IMR-90 (cell line): Measurements from ENCODE around the gene PPP2R2D.

Experiments used
- RAD21 ChIP-seq: IDR thresholded peaks from 2 replicates; pipeline ENCODE4 v1.6.1; 2012; ENCODE audit warnings: low read length, improper control_type of control experiment
- RFX5 ChIP-seq: IDR thresholded peaks from 2 replicates; pipeline ENCODE4 v1.8.0; 2012; ENCODE audit warnings: low read depth, mild to moderate bottlenecking, low read length, moderate library complexity
- TF ChIP-seq, protein P1 (sequence below): conservative IDR thresholded peaks from 2 replicates; pipeline ENCODE4 v1.5.1; 2012; ENCODE audit warnings: mild to moderate bottlenecking, low read depth, low read length, improper control_type of control experiment

DNA sequence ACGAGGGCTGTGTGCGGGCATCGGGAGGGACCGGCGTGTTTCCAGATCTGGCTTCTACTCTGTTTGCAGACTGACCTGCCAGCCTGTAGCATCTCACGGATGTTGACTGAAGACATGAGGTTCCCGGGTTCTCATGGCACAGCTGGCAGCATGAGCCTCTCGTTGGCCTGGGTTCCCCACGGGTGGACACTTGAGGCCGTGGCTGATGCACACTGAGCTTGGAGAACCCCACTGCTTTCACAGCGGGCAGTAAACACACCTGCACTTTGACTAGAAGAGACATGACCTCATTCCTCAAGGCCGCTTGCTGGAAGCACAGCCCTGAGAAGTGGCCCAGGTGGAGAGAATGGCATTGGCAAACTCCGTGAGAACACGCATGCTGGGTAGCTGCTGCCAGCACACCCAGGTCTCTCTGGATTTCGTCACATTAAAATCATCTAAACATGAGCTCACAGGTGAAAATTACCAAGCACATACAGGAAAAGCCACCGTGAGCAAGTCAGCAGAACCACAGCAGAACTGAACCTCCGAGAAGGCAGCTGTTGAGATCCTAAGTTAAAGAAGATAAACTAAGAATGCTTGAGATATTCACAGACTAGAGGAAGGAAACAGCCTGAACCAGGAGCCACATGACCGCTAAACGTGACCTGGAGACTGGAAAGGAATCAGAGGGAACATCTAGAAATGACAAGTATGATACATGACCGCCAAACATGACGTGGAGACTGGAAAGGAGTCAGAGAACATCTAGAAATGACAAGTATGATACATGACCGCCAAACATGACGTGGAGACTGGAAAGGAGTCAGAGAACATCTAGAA lies 48.4 kb downstream of the PPP2R2D start:
- no peak for TF ChIP-seq RAD21
- TF ChIP-seq, protein P1, sequence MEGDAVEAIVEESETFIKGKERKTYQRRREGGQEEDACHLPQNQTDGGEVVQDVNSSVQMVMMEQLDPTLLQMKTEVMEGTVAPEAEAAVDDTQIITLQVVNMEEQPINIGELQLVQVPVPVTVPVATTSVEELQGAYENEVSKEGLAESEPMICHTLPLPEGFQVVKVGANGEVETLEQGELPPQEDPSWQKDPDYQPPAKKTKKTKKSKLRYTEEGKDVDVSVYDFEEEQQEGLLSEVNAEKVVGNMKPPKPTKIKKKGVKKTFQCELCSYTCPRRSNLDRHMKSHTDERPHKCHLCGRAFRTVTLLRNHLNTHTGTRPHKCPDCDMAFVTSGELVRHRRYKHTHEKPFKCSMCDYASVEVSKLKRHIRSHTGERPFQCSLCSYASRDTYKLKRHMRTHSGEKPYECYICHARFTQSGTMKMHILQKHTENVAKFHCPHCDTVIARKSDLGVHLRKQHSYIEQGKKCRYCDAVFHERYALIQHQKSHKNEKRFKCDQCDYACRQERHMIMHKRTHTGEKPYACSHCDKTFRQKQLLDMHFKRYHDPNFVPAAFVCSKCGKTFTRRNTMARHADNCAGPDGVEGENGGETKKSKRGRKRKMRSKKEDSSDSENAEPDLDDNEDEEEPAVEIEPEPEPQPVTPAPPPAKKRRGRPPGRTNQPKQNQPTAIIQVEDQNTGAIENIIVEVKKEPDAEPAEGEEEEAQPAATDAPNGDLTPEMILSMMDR = no peak
- no peak for TF ChIP-seq RFX5
